Measurements from ENCODE around the gene PRSS36. TPM values are rescaled to one million over a fixed set of nuclear protein-coding genes. Genes with fewer than 3 reads are reported as not detected.

PRSS36 gene
- total RNA-seq, 2 experiments from 2014 or later = not detected

DNA sequence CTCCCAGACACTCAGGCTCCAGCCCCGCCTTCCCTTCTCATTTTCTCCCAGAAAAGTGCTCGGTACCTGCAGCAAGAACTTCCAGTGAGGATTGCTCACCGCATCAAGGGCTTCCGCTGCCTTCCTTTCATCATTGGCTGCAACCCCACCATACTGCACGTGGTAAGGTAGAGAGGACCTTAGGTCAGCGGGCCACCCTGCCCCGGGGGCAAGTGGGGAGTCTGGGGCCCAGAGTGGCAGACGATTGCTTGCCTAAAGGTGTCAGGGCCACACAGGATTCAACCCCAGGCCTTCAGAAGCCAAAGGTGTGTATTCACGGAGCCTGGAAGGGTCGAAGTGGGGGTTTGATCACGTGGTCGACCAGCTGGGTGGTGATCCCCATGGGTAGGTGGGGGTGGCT is 40.2 kb downstream of the PRSS36 start:
- H3K27ac ChIP-seq (ENCODE audit: low read depth, low read length, poor library complexity, severe bottlenecking) = no peak overlapping the region
- H3K4me3 ChIP-seq (ENCODE audit: low read depth, low read length, poor library complexity, severe bottlenecking) = no peak overlapping the region
- H3K9me2 ChIP-seq (ENCODE audit: insufficient read depth, low read length) = no peaks in the 10 kb centered on the region
- no peaks in the 10 kb centered on the region for H3K79me2 ChIP-seq (ENCODE audit: insufficient read depth, low read depth, low read length)
- intact Hi-C loops (cut with micrococcal nuclease; ENCODE audit: unreplicated experiment) = loop anchor here (2.0 to 10.0 kb wide), 2 partner anchors 33 to 345 kb away; partner anchors contain the start of gene ARMC5
- no peak for TF ChIP-seq EZH2phosphoT487 (IDR thresholded peaks at IDR 0.05; ENCODE audit: borderline replicate concordance, low read depth, low read length)
- TF ChIP-seq, protein P1, sequence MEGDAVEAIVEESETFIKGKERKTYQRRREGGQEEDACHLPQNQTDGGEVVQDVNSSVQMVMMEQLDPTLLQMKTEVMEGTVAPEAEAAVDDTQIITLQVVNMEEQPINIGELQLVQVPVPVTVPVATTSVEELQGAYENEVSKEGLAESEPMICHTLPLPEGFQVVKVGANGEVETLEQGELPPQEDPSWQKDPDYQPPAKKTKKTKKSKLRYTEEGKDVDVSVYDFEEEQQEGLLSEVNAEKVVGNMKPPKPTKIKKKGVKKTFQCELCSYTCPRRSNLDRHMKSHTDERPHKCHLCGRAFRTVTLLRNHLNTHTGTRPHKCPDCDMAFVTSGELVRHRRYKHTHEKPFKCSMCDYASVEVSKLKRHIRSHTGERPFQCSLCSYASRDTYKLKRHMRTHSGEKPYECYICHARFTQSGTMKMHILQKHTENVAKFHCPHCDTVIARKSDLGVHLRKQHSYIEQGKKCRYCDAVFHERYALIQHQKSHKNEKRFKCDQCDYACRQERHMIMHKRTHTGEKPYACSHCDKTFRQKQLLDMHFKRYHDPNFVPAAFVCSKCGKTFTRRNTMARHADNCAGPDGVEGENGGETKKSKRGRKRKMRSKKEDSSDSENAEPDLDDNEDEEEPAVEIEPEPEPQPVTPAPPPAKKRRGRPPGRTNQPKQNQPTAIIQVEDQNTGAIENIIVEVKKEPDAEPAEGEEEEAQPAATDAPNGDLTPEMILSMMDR (conservative IDR thresholded peaks at IDR 0.05; ENCODE audit: low read length) = no peak
- no peak overlapping the region for H2AFZ ChIP-seq (ENCODE audit: low read length)
- no peak for DNase-seq (ENCODE audit: low spot score)
- H3K9me3 ChIP-seq (ENCODE audit: low read length) = no peaks in the 10 kb centered on the region
- BruUV-seq (replicated peaks) = no TSS peak
- no peaks in the 10 kb centered on the region for H4K20me1 ChIP-seq (ENCODE audit: insufficient read depth, low read length)
- H3K36me3 ChIP-seq (ENCODE audit: insufficient read depth, low read length) = peaks cover 33% of the 10 kb centered on the region
- H3K4me2 ChIP-seq (ENCODE audit: low read length) = no peak overlapping the region
- ChIA-PET POLR2A (no interaction called here), CTCF (ENCODE audit: unreplicated experiment) (no interaction called here)
- peaks cover 18% of the 10 kb centered on the region for H3K4me1 ChIP-seq (ENCODE audit: insufficient read depth, low read length, poor library complexity, severe bottlenecking)

DNA sequence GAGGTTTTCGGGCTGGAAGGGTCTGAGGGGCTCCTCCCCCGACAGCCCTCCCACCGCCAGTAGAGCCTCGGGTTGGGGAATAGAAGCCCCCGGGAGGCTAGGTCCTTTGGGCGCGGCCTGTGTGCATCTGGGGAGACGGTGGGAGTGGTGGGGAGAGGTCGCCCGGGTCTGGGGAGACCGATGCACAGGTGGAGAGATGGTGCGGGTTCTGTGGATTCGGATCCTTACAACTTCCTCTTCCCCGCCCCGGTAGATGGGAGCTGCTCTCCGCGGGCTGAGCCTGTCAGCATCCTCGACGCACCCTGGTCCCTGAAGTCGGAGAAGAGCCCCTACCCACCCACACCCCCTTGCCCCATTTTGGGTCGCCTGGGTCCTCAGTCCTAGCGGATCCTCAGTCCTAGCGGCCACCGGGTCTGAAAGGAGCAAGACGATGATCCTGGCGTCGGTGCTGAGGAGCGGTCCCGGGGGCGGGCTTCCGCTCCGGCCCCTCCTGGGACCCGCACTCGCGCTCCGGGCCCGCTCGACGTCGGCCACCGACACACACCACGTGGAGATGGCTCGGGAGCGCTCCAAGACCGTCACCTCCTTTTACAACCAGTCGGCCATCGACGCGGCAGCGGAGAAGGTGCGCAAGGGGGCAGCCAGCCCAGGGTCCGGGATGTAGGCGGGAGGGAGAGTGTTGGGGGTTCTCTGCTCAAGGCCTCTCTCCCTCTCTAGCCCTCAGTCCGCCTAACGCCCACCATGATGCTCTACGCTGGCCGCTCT is 40.9 kb downstream of the PRSS36 start:
- peak overlapping the region; percentile 93 for H2AFZ ChIP-seq (ENCODE audit: low read length)
- ChIA-PET POLR2A (no interaction called here), CTCF (ENCODE audit: unreplicated experiment) (no interaction called here)
- DNase-seq (ENCODE audit: low spot score) = no peak
- H3K79me2 ChIP-seq (ENCODE audit: insufficient read depth, low read depth, low read length) = no peaks in the 10 kb centered on the region
- no peaks in the 10 kb centered on the region for H3K9me3 ChIP-seq (ENCODE audit: low read length)
- BruUV-seq (replicated peaks) = TSS peak; percentile 56
- intact Hi-C loops (cut with micrococcal nuclease; ENCODE audit: unreplicated experiment) = loop anchor here (2.0 kb wide), 1 partner anchor 34 kb away; no protein-coding TSS in a partner anchor
- peaks cover 33% of the 10 kb centered on the region for H3K36me3 ChIP-seq (ENCODE audit: insufficient read depth, low read length)
- TF ChIP-seq, protein P1 (conservative IDR thresholded peaks at IDR 0.05; ENCODE audit: low read length) = no peak
- no peak for TF ChIP-seq EZH2phosphoT487 (IDR thresholded peaks at IDR 0.05; ENCODE audit: borderline replicate concordance, low read depth, low read length)
- peaks cover 18% of the 10 kb centered on the region for H3K4me1 ChIP-seq (ENCODE audit: insufficient read depth, low read length, poor library complexity, severe bottlenecking)
- peak overlapping the region; percentile 24 for H3K27ac ChIP-seq (ENCODE audit: low read depth, low read length, poor library complexity, severe bottlenecking)
- peak overlapping the region; percentile 87 for H3K4me3 ChIP-seq (ENCODE audit: low read depth, low read length, poor library complexity, severe bottlenecking)
- H4K20me1 ChIP-seq (ENCODE audit: insufficient read depth, low read length) = no peaks in the 10 kb centered on the region
- H3K4me2 ChIP-seq (ENCODE audit: low read length) = peak overlapping the region; percentile 96
- H3K9me2 ChIP-seq (ENCODE audit: insufficient read depth, low read length) = no peaks in the 10 kb centered on the region
